Measurements from ENCODE around the gene RLF.

Gene RLF

DNA sequence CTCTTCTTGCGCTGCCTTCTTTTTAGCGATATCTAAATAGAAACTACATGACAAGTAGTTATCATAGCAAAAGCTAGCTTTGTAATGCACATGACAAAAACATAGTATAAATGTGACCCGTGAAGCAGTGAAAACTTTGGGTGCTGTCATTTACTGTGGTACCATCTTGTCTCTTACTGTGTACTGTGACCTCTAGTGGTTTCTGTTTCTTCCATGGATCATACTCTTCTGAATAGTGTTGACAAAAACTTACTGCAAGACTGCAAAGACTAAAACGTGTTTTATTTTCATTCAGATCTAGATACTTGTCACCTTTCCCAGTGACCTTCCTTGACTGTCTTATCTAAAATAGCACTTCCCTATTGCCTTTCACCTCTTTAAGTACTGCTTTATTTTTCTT, 6.1 kb downstream of the RLF start:
- TF ChIP-seq, protein P1, sequence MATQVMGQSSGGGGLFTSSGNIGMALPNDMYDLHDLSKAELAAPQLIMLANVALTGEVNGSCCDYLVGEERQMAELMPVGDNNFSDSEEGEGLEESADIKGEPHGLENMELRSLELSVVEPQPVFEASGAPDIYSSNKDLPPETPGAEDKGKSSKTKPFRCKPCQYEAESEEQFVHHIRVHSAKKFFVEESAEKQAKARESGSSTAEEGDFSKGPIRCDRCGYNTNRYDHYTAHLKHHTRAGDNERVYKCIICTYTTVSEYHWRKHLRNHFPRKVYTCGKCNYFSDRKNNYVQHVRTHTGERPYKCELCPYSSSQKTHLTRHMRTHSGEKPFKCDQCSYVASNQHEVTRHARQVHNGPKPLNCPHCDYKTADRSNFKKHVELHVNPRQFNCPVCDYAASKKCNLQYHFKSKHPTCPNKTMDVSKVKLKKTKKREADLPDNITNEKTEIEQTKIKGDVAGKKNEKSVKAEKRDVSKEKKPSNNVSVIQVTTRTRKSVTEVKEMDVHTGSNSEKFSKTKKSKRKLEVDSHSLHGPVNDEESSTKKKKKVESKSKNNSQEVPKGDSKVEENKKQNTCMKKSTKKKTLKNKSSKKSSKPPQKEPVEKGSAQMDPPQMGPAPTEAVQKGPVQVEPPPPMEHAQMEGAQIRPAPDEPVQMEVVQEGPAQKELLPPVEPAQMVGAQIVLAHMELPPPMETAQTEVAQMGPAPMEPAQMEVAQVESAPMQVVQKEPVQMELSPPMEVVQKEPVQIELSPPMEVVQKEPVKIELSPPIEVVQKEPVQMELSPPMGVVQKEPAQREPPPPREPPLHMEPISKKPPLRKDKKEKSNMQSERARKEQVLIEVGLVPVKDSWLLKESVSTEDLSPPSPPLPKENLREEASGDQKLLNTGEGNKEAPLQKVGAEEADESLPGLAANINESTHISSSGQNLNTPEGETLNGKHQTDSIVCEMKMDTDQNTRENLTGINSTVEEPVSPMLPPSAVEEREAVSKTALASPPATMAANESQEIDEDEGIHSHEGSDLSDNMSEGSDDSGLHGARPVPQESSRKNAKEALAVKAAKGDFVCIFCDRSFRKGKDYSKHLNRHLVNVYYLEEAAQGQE (IDR thresholded peaks at IDR 0.05; ENCODE audit: insufficient read depth in 1 of 2, low read depth in 2 of 2, low read length in 2 of 2), result no peak
- TF ChIP-seq FOXP2 (optimal IDR thresholded peaks at IDR 0.05; ENCODE audit: borderline replicate concordance, extremely low read depth, extremely low read length, insufficient read depth) (no peak), POLR2AphosphoS5 (IDR thresholded peaks at IDR 0.05; ENCODE audit: low read depth, low read length) (no peak), SIN3A (IDR thresholded peaks at IDR 0.05; ENCODE audit: borderline replicate concordance, insufficient read depth, low read length) (no peak), TAF1 (IDR thresholded peaks at IDR 0.05; ENCODE audit: borderline replicate concordance, insufficient read depth, low read length) (no peak)

DNA sequence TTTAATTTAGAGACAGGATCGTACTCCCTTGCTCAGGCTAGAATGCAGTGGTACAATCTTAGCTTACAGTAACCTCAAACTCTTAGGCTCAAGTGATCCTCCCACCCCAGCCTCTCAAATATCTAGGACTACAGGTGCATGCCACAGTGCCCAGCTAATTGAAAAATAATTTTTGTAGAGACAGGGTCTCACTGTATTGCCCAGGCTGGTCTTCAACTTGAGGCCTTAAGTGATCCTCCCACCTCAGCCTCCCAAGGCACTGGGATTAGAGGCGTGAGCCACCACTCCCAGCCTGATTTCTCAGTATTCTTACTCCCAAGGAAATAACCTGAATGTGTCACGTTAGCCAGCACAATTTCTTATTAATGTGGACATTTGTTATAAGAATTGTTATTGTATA, 9.8 kb downstream of the RLF start:
- TF ChIP-seq FOXP2 (optimal IDR thresholded peaks at IDR 0.05; ENCODE audit: borderline replicate concordance, extremely low read depth, extremely low read length, insufficient read depth), result no peak
- TF ChIP-seq, protein P1 (IDR thresholded peaks at IDR 0.05; ENCODE audit: insufficient read depth in 1 of 2, low read depth in 2 of 2, low read length in 2 of 2), result no peak
- TF ChIP-seq TAF1 (IDR thresholded peaks at IDR 0.05; ENCODE audit: borderline replicate concordance, insufficient read depth, low read length), result no peak
- no peak for TF ChIP-seq POLR2AphosphoS5 (IDR thresholded peaks at IDR 0.05; ENCODE audit: low read depth, low read length)
- no peak for TF ChIP-seq SIN3A (IDR thresholded peaks at IDR 0.05; ENCODE audit: borderline replicate concordance, insufficient read depth, low read length)

DNA sequence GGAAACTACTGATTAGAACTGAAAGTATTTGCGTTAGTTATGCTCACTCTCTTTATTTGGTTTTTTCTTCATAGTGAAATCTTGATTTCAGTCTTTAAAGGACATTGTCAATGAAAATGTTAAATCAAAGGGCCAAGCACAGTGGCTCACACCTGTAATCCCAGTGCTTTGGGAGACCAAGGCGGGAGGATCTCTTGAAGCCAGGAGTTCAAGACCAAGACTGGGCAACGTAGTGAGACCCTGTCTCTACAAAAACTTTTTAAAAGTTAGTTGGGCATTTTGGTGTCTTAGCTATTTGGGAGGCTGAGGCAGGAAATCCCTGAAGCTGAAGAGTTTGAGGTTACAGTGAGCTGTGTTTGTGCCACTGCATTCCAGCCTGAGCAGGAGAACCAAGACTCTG, 13.6 kb downstream of the RLF start:
- TF ChIP-seq, protein P1 (IDR thresholded peaks at IDR 0.05; ENCODE audit: insufficient read depth in 1 of 2, low read depth in 2 of 2, low read length in 2 of 2), result no peak
- no peak for TF ChIP-seq TAF1 (IDR thresholded peaks at IDR 0.05; ENCODE audit: borderline replicate concordance, insufficient read depth, low read length)
- no peak for TF ChIP-seq FOXP2 (optimal IDR thresholded peaks at IDR 0.05; ENCODE audit: borderline replicate concordance, extremely low read depth, extremely low read length, insufficient read depth)
- no peak for TF ChIP-seq POLR2AphosphoS5 (IDR thresholded peaks at IDR 0.05; ENCODE audit: low read depth, low read length)
- TF ChIP-seq SIN3A (IDR thresholded peaks at IDR 0.05; ENCODE audit: borderline replicate concordance, insufficient read depth, low read length), result no peak

DNA sequence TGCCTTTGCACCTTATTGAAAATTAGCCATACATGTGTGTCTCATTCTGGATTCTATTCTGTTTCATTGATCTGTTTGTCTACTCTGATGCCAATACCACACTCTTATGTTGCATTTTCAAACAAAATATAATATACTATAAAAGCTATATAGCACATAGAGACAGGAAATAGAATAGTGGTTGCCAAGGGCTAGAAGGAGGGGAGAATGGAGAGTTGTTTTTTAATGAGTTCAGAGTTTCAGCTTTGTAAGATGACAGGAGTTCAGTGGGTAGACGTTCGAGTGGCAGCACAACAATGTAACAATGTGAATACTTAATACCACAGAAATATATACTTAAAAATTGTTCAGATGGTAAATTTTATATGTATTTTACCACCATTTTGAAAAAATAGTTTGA, 17.0 kb downstream of the RLF start:
- no peak for TF ChIP-seq SIN3A (IDR thresholded peaks at IDR 0.05; ENCODE audit: borderline replicate concordance, insufficient read depth, low read length)

DNA sequence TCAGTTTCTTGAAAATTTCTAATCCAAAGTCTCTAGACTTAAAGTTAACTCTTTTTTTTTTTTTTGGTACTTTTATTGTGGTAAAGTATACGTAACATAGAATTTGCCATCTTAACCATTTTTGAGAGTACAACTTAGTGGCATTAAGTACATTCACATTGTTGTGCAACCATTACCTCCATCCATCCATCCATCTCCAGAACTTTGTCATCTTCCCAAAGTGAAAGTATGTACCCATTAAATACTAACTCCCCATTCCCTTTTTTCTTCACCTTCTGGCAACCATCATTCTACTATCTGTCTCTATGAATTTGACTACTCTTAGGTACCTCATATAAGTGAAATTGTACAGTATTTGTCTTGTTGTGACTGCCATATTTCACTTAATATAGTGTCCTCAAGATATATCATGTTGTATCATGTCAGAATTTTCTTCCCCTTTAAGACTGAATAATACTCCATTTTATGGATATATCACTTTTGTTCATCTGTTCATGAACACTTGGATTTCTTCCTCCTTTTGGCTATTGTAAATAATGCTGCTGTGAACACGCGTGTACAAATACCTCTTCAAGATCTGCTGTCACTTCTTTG, 18.4 kb downstream of the RLF start:
- TF ChIP-seq TAF1 (IDR thresholded peaks at IDR 0.05; ENCODE audit: borderline replicate concordance, insufficient read depth, low read length) (no peak), POLR2AphosphoS5 (IDR thresholded peaks at IDR 0.05; ENCODE audit: low read depth, low read length) (no peak), FOXP2 (optimal IDR thresholded peaks at IDR 0.05; ENCODE audit: borderline replicate concordance, extremely low read depth, extremely low read length, insufficient read depth) (no peak), SIN3A (IDR thresholded peaks at IDR 0.05; ENCODE audit: borderline replicate concordance, insufficient read depth, low read length) (no peak)
- TF ChIP-seq, protein P1 (IDR thresholded peaks at IDR 0.05; ENCODE audit: insufficient read depth in 1 of 2, low read depth in 2 of 2, low read length in 2 of 2), result no peak

Measured in PFSK-1 (cell line).